ENCODE measurements around the gene MTX2.
"Not testable (repeated sequence)": the region's sequence is repeated elsewhere in the genome, so short reads cannot be mapped to it uniquely, and the experiment has no call there.

MTX2 gene

GRCh38 chr2:176291335-176291734, 22.1 kb downstream of the MTX2 start:
- DNase-seq = peak; percentile 60

- DNase-seq = no peak
Measured at GRCh38 chr2:176291809-176292283, 22.6 kb downstream of the MTX2 start.

GRCh38 chr2:176292608-176293007, 23.4 kb downstream of the MTX2 start:
- DNase-seq = no peak

GRCh38 chr2:176293334-176293733, 24.1 kb downstream of the MTX2 start:
- DNase-seq = no peak

- DNase-seq = no peak
Measured at GRCh38 chr2:176297067-176297466, 27.8 kb downstream of the MTX2 start.

GRCh38 chr2:176297737-176298136, 28.5 kb downstream of the MTX2 start:
- no peak for DNase-seq

GRCh38 chr2:176306020-176306419, 36.8 kb downstream of the MTX2 start:
- DNase-seq = not testable (repeated sequence)

GRCh38 chr2:176317199-176317598, 48.0 kb downstream of the MTX2 start:
- peak; percentile 77 for DNase-seq

GRCh38 chr2:176317623-176318065, 48.4 kb downstream of the MTX2 start:
- no peak for DNase-seq

GRCh38 chr2:176321916-176322315, 52.7 kb downstream of the MTX2 start:
- DNase-seq = no peak

- DNase-seq = no peak
Measured at GRCh38 chr2:176324862-176325261, 55.6 kb downstream of the MTX2 start.

GRCh38 chr2:176325732-176326131, 56.5 kb downstream of the MTX2 start:
- DNase-seq = no peak

- no peak for DNase-seq
Measured at GRCh38 chr2:176328149-176328548, 58.9 kb downstream of the MTX2 start.

GRCh38 chr2:176330612-176331011, 61.4 kb downstream of the MTX2 start:
- no peak for DNase-seq

- DNase-seq = no peak
Measured at GRCh38 chr2:176331646-176332045, 62.4 kb downstream of the MTX2 start.

GRCh38 chr2:176334729-176335128, 65.5 kb downstream of the MTX2 start:
- no peak for DNase-seq

- DNase-seq = no peak
Measured at GRCh38 chr2:176338395-176338794, 69.2 kb downstream of the MTX2 start.

GRCh38 chr2:176339208-176339607, 70.0 kb downstream of the MTX2 start:
- no peak for DNase-seq

GRCh38 chr2:176356251-176356650, 87.0 kb downstream of the MTX2 start:
- no peak for DNase-seq

- no peak for DNase-seq
Measured at GRCh38 chr2:176364273-176364977, 95.2 kb downstream of the MTX2 start.

- no peak for DNase-seq
Measured at GRCh38 chr2:176368349-176368748, 99.1 kb downstream of the MTX2 start.

- no peak for DNase-seq
Measured at GRCh38 chr2:176370467-176371171, 101.4 kb downstream of the MTX2 start.

- DNase-seq = not testable (repeated sequence)
Measured at GRCh38 chr2:176373155-176373554, 103.9 kb downstream of the MTX2 start.

GRCh38 chr2:176378323-176378722, 109.1 kb downstream of the MTX2 start:
- DNase-seq = no peak
